ENCODE measurements around the gene ZFHX3. TPM values are rescaled to one million over a fixed set of nuclear protein-coding genes. Genes with fewer than 3 reads are reported as not detected.

ZFHX3 gene
- total RNA-seq, 6 experiments from 2014 or later, result 14.5 to 25.8 (median 15.8) TPM

- Mint-ChIP-seq H3K36me3 (ENCODE audit: low read depth) (no peaks in the 10 kb centered on the region), H3K4me1 (ENCODE audit: low read depth) (peaks cover 34% of the 10 kb centered on the region), H3K27ac (peak overlapping the region; percentile 85), H3K9me3 (no peaks in the 10 kb centered on the region), H3K4me3 (peak overlapping the region; percentile 80), H3K27me3 (ENCODE audit: insufficient read depth) (no peaks in the 10 kb centered on the region)
- TF ChIP-seq CTCF (IDR thresholded peaks at IDR 0.05), result no peak
- DNase-seq, result no peak
These were observed 1.2 kb upstream of the ZFHX3 start for GRCh38 chr16:73049091-73049490.

- TF ChIP-seq CTCF (IDR thresholded peaks at IDR 0.05), result no peak
- Mint-ChIP-seq H3K27ac (peak overlapping the region; percentile 85), H3K27me3 (ENCODE audit: insufficient read depth) (no peaks in the 10 kb centered on the region), H3K4me3 (peak overlapping the region; percentile 80), H3K36me3 (ENCODE audit: low read depth) (no peaks in the 10 kb centered on the region), H3K4me1 (ENCODE audit: low read depth) (peaks cover 40% of the 10 kb centered on the region), H3K9me3 (no peaks in the 10 kb centered on the region)
- peak; percentile 40 for DNase-seq
These were observed 558 bp upstream of the ZFHX3 start for GRCh38 chr16:73048292-73049080.

- no peaks in the 10 kb centered on the region for H3K36me3 Mint-ChIP-seq (ENCODE audit: low read depth)
- peak overlapping the region; percentile 91 for H3K4me3 Mint-ChIP-seq
- H3K27ac Mint-ChIP-seq, result peak overlapping the region; percentile 93
- no peaks in the 10 kb centered on the region for H3K9me3 Mint-ChIP-seq
- H3K4me1 Mint-ChIP-seq (ENCODE audit: low read depth), result peaks cover 53% of the 10 kb centered on the region
- peak; percentile 87 for DNase-seq
- H3K27me3 Mint-ChIP-seq (ENCODE audit: insufficient read depth), result no peaks in the 10 kb centered on the region
- TF ChIP-seq CTCF (IDR thresholded peaks at IDR 0.05), result no peak
These were observed 750 bp downstream of the ZFHX3 start for GRCh38 chr16:73047221-73047535.

- Mint-ChIP-seq H3K27me3 (ENCODE audit: insufficient read depth) (no peaks in the 10 kb centered on the region), H3K36me3 (ENCODE audit: low read depth) (no peaks in the 10 kb centered on the region), H3K4me1 (ENCODE audit: low read depth) (peaks cover 57% of the 10 kb centered on the region), H3K27ac (peak overlapping the region; percentile 93), H3K9me3 (no peaks in the 10 kb centered on the region), H3K4me3 (peak overlapping the region; percentile 91)
- no peak for DNase-seq
- no peak for TF ChIP-seq CTCF (IDR thresholded peaks at IDR 0.05)
These were observed 1.1 kb downstream of the ZFHX3 start for GRCh38 chr16:73046849-73047214.

GRCh38 chr16:73046202-73046848 lies 1.6 kb downstream of the ZFHX3 start:
- H3K36me3 Mint-ChIP-seq (ENCODE audit: low read depth), result 0 out of 2 replicates have a peak, but pooled peaks cover 4% of the 10 kb centered on the region
- H3K9me3 Mint-ChIP-seq, result no peaks in the 10 kb centered on the region
- TF ChIP-seq CTCF (IDR thresholded peaks at IDR 0.05), result no peak
- no peaks in the 10 kb centered on the region for H3K27me3 Mint-ChIP-seq (ENCODE audit: insufficient read depth)
- H3K27ac Mint-ChIP-seq, result peak overlapping the region; percentile 93
- H3K4me1 Mint-ChIP-seq (ENCODE audit: low read depth), result peaks cover 62% of the 10 kb centered on the region
- no peak for DNase-seq
- H3K4me3 Mint-ChIP-seq, result peak overlapping the region; percentile 91

Data from HFFc6 (cell line).